ENCODE data around the gene EDN1.

The EDN1 gene

GRCh38 chr6:12295558-12296254, 5.5 kb downstream of the EDN1 start:
- Histone ChIP-seq H3K9me3 (ENCODE audit: control insufficient read depth, low read length) (no peaks in the 10 kb centered on the region), H3K4me3 (ENCODE audit: extremely low read depth, insufficient read depth, low read length, poor library complexity, severe bottlenecking) (no peak overlapping the region), H3K36me3 (ENCODE audit: control insufficient read depth, insufficient read depth, low read length) (peaks cover 65% of the 10 kb centered on the region), H3K4me1 (ENCODE audit: control insufficient read depth, insufficient read depth, low read length, poor library complexity, severe bottlenecking) (peaks cover 20% of the 10 kb centered on the region), H3K27ac (ENCODE audit: low read depth, low read length, severe bottlenecking) (no peak overlapping the region)
- 66 to 78% methylated on average over 9 of the region's 14 CpGs for WGBS, 2 experiments (ENCODE audit: insufficient coverage in 2 of 2)

- H3K27ac ChIP-seq (ENCODE audit: low read depth, low read length, severe bottlenecking) = no peak overlapping the region
- WGBS, 2 experiments (ENCODE audit: insufficient coverage in 2 of 2) = no CpG with 5 or more reads among the region's 5 CpGs
- no peak overlapping the region for H3K4me3 ChIP-seq (ENCODE audit: extremely low read depth, insufficient read depth, low read length, poor library complexity, severe bottlenecking)
- H3K9me3 ChIP-seq (ENCODE audit: control insufficient read depth, low read length) = no peaks in the 10 kb centered on the region
- peaks cover 20% of the 10 kb centered on the region for H3K4me1 ChIP-seq (ENCODE audit: control insufficient read depth, insufficient read depth, low read length, poor library complexity, severe bottlenecking)
- H3K36me3 ChIP-seq (ENCODE audit: control insufficient read depth, insufficient read depth, low read length) = peaks cover 62% of the 10 kb centered on the region
Measured at GRCh38 chr6:12296255-12296573, 6.1 kb downstream of the EDN1 start.

- Histone ChIP-seq H3K4me1 (ENCODE audit: control insufficient read depth, insufficient read depth, low read length, poor library complexity, severe bottlenecking) (peaks cover 20% of the 10 kb centered on the region), H3K4me3 (ENCODE audit: extremely low read depth, insufficient read depth, low read length, poor library complexity, severe bottlenecking) (no peak overlapping the region), H3K27ac (ENCODE audit: low read depth, low read length, severe bottlenecking) (no peak overlapping the region), H3K9me3 (ENCODE audit: control insufficient read depth, low read length) (no peaks in the 10 kb centered on the region), H3K36me3 (ENCODE audit: control insufficient read depth, insufficient read depth, low read length) (peaks cover 58% of the 10 kb centered on the region)
- no CpG with 5 or more reads among the region's 3 CpGs for WGBS, 2 experiments (ENCODE audit: insufficient coverage in 2 of 2)
Measured at GRCh38 chr6:12296604-12297003, 6.4 kb downstream of the EDN1 start.

GRCh38 chr6:12297363-12298016, 7.3 kb downstream of the EDN1 start:
- H3K4me1 ChIP-seq (ENCODE audit: control insufficient read depth, insufficient read depth, low read length, poor library complexity, severe bottlenecking) = peaks cover 20% of the 10 kb centered on the region
- H3K36me3 ChIP-seq (ENCODE audit: control insufficient read depth, insufficient read depth, low read length) = peaks cover 50% of the 10 kb centered on the region
- H3K9me3 ChIP-seq (ENCODE audit: control insufficient read depth, low read length) = no peaks in the 10 kb centered on the region
- peak overlapping the region; percentile 41 for H3K27ac ChIP-seq (ENCODE audit: low read depth, low read length, severe bottlenecking)
- H3K4me3 ChIP-seq (ENCODE audit: extremely low read depth, insufficient read depth, low read length, poor library complexity, severe bottlenecking) = no peak overlapping the region
- 90 to 96% methylated on average over 3 of the region's 3 CpGs for WGBS, 2 experiments (ENCODE audit: insufficient coverage in 2 of 2)

GRCh38 chr6:12298017-12298978, 8.1 kb downstream of the EDN1 start:
- 85 to 100% methylated on average over 3 to 6 of the region's 7 CpGs for WGBS, 2 experiments (ENCODE audit: insufficient coverage in 2 of 2)
- H3K27ac ChIP-seq (ENCODE audit: low read depth, low read length, severe bottlenecking) = peak overlapping the region; percentile 71
- H3K4me3 ChIP-seq (ENCODE audit: extremely low read depth, insufficient read depth, low read length, poor library complexity, severe bottlenecking) = no peak overlapping the region
- no peaks in the 10 kb centered on the region for H3K9me3 ChIP-seq (ENCODE audit: control insufficient read depth, low read length)
- peaks cover 41% of the 10 kb centered on the region for H3K36me3 ChIP-seq (ENCODE audit: control insufficient read depth, insufficient read depth, low read length)
- peaks cover 19% of the 10 kb centered on the region for H3K4me1 ChIP-seq (ENCODE audit: control insufficient read depth, insufficient read depth, low read length, poor library complexity, severe bottlenecking)

- H3K36me3 ChIP-seq (ENCODE audit: control insufficient read depth, insufficient read depth, low read length) = peaks cover 35% of the 10 kb centered on the region
- H3K4me1 ChIP-seq (ENCODE audit: control insufficient read depth, insufficient read depth, low read length, poor library complexity, severe bottlenecking) = peaks cover 12% of the 10 kb centered on the region
- no peaks in the 10 kb centered on the region for H3K9me3 ChIP-seq (ENCODE audit: control insufficient read depth, low read length)
- 60 to 92% methylated on average over 1 of the region's 1 CpG for WGBS, 2 experiments (ENCODE audit: insufficient coverage in 2 of 2)
- no peak overlapping the region for H3K4me3 ChIP-seq (ENCODE audit: extremely low read depth, insufficient read depth, low read length, poor library complexity, severe bottlenecking)
- no peak overlapping the region for H3K27ac ChIP-seq (ENCODE audit: low read depth, low read length, severe bottlenecking)
Measured at GRCh38 chr6:12298995-12299394, 8.8 kb downstream of the EDN1 start.

GRCh38 chr6:12301018-12301417, 10.9 kb downstream of the EDN1 start:
- Histone ChIP-seq H3K27ac (ENCODE audit: low read depth, low read length, severe bottlenecking) (no peak overlapping the region), H3K4me3 (ENCODE audit: extremely low read depth, insufficient read depth, low read length, poor library complexity, severe bottlenecking) (no peak overlapping the region), H3K36me3 (ENCODE audit: control insufficient read depth, insufficient read depth, low read length) (peaks cover 14% of the 10 kb centered on the region), H3K9me3 (ENCODE audit: control insufficient read depth, low read length) (no peaks in the 10 kb centered on the region), H3K4me1 (ENCODE audit: control insufficient read depth, insufficient read depth, low read length, poor library complexity, severe bottlenecking) (peaks cover under 1% of the 10 kb centered on the region)
- WGBS, 2 experiments (ENCODE audit: insufficient coverage in 2 of 2) = 94 to 95% methylated on average over 3 of the region's 3 CpGs

GRCh38 chr6:12304487-12304886, 14.3 kb downstream of the EDN1 start:
- no peaks in the 10 kb centered on the region for H3K9me3 ChIP-seq (ENCODE audit: control insufficient read depth, low read length)
- no peaks in the 10 kb centered on the region for H3K36me3 ChIP-seq (ENCODE audit: control insufficient read depth, insufficient read depth, low read length)
- H3K4me3 ChIP-seq (ENCODE audit: extremely low read depth, insufficient read depth, low read length, poor library complexity, severe bottlenecking) = no peak overlapping the region
- WGBS, 2 experiments (ENCODE audit: insufficient coverage in 2 of 2) = 83% methylated on average over 1 of the region's 2 CpGs; no CpG with 5 or more reads in 1 of the 2 experiments
- H3K27ac ChIP-seq (ENCODE audit: low read depth, low read length, severe bottlenecking) = no peak overlapping the region
- H3K4me1 ChIP-seq (ENCODE audit: control insufficient read depth, insufficient read depth, low read length, poor library complexity, severe bottlenecking) = no peaks in the 10 kb centered on the region

- Histone ChIP-seq H3K4me3 (ENCODE audit: extremely low read depth, insufficient read depth, low read length, poor library complexity, severe bottlenecking) (no peak overlapping the region), H3K36me3 (ENCODE audit: control insufficient read depth, insufficient read depth, low read length) (no peaks in the 10 kb centered on the region), H3K27ac (ENCODE audit: low read depth, low read length, severe bottlenecking) (no peak overlapping the region), H3K4me1 (ENCODE audit: control insufficient read depth, insufficient read depth, low read length, poor library complexity, severe bottlenecking) (peaks cover 15% of the 10 kb centered on the region), H3K9me3 (ENCODE audit: control insufficient read depth, low read length) (no peaks in the 10 kb centered on the region)
- WGBS, 2 experiments (ENCODE audit: insufficient coverage in 2 of 2) = 94 to 100% methylated on average over 1 to 2 of the region's 2 CpGs
Measured at GRCh38 chr6:12309070-12309469, 18.9 kb downstream of the EDN1 start.

- H3K9me3 ChIP-seq (ENCODE audit: control insufficient read depth, low read length) = no peaks in the 10 kb centered on the region
- H3K4me1 ChIP-seq (ENCODE audit: control insufficient read depth, insufficient read depth, low read length, poor library complexity, severe bottlenecking) = peaks cover 18% of the 10 kb centered on the region
- WGBS, 2 experiments (ENCODE audit: insufficient coverage in 2 of 2) = 90 to 100% methylated on average over 2 of the region's 2 CpGs
- H3K4me3 ChIP-seq (ENCODE audit: extremely low read depth, insufficient read depth, low read length, poor library complexity, severe bottlenecking) = no peak overlapping the region
- no peak overlapping the region for H3K27ac ChIP-seq (ENCODE audit: low read depth, low read length, severe bottlenecking)
- no peaks in the 10 kb centered on the region for H3K36me3 ChIP-seq (ENCODE audit: control insufficient read depth, insufficient read depth, low read length)
Measured at GRCh38 chr6:12311106-12311505, 20.9 kb downstream of the EDN1 start.

Data from mesodermal cell (in vitro differentiated cells).